IMR-90 (cell line): ENCODE results near the gene GLCE. TPM values are rescaled to one million over a fixed set of nuclear protein-coding genes. Genes with fewer than 3 reads are reported as not detected.

Experiments used
- ATAC-seq: fragments of 200-7000 bp; cut with Tn5 transposase; 2 replicates; pipeline ENCODE4 v1.9.1; 2020; ENCODE audit warnings: low read depth, mild to moderate bottlenecking, moderate library complexity
- BruUV-seq: library from RNA; stranded (reverse); fragments of 400-500 nt; replicated peaks from 2 replicates; lab custom pipeline; 2021; lab: Mats Ljungman, UMichigan
- CTCF ChIA-PET: fragments of 300-600 bp; formaldehyde crosslinking; extraction: SDS; loops from one replicate; lab custom pipeline; 2021; ENCODE audit warnings: antibody characterized with exemption; lab: Yijun Ruan, JAX
- POLR2A ChIA-PET: fragments of 300-600 bp; sonication (Branson Sonifier 250); formaldehyde crosslinking; loops from one replicate; lab custom pipeline; 2022; ENCODE audit warnings: antibody characterized with exemption; ENCODE audit not compliant: unreplicated experiment; lab: Charles Lee
- DNase-seq: peaks from one replicate; pipeline ENCODE4 v3.0.0; 2013
- H2AFZ ChIP-seq: replicated peaks from 2 replicates; pipeline ENCODE3; 2013; ENCODE audit warnings: low read length, mild to moderate bottlenecking; ENCODE audit not compliant: poor library complexity
- H2AK5ac ChIP-seq: 2 replicates; pipeline ENCODE4 v1.6.1; 2013; ENCODE audit warnings: low read depth, low read length, inconsistent platforms
- H2AK9ac ChIP-seq: replicated peaks from 2 replicates; pipeline ENCODE3; 2013; ENCODE audit warnings: mild to moderate bottlenecking, low read depth, low read length, moderate library complexity; ENCODE audit not compliant: poor library complexity
- H2BK120ac ChIP-seq: 2 replicates; pipeline ENCODE4 v1.6.1; 2013; ENCODE audit warnings: low read depth, low read length, inconsistent platforms
- H2BK15ac ChIP-seq: 3 replicates; pipeline ENCODE4 v1.6.1; 2013; ENCODE audit warnings: low read depth, low read length, inconsistent platforms
- H2BK20ac ChIP-seq: 2 replicates; pipeline ENCODE4 v1.6.1; 2013; ENCODE audit warnings: low read depth, mild to moderate bottlenecking, inconsistent platforms, low read length, moderate library complexity
- H2BK5ac ChIP-seq: 2 replicates; pipeline ENCODE4 v1.6.1; 2013; ENCODE audit warnings: mild to moderate bottlenecking, low read depth, low read length, inconsistent platforms; ENCODE audit not compliant: poor library complexity, severe bottlenecking
- H3K14ac ChIP-seq: replicated peaks from 2 replicates; pipeline ENCODE4 v1.6.1; 2013; ENCODE audit warnings: low read depth, low read length, inconsistent platforms
- H3K18ac ChIP-seq: 2 replicates; pipeline ENCODE4 v1.6.1; 2013; ENCODE audit warnings: low read depth, low read length, control low read depth
- H3K23ac ChIP-seq: 2 replicates; pipeline ENCODE4 v1.6.1; 2013; ENCODE audit warnings: low read depth, low read length, inconsistent platforms
- H3K27ac ChIP-seq: 2 replicates; pipeline ENCODE4 v1.5.1; 2013; ENCODE audit warnings: mild to moderate bottlenecking, control low read depth, low read length; ENCODE audit not compliant: insufficient read depth
- H3K27me3 ChIP-seq: 2 replicates; pipeline ENCODE4 v1.6.1; 2013; ENCODE audit warnings: low read length; ENCODE audit not compliant: control insufficient read depth, insufficient read depth
- H3K36me3 ChIP-seq: 2 replicates; pipeline ENCODE4 v1.6.1; 2013; ENCODE audit warnings: low read length, mixed read lengths; ENCODE audit not compliant: control insufficient read depth, insufficient read depth
- H3K4ac ChIP-seq: 2 replicates; pipeline ENCODE4 v1.6.1; 2013; ENCODE audit warnings: low read depth, low read length, inconsistent platforms
- H3K4me1 ChIP-seq: 2 replicates; pipeline ENCODE4 v1.6.1; 2013; ENCODE audit warnings: low read length, mixed read lengths; ENCODE audit not compliant: control insufficient read depth, insufficient read depth
- H3K4me2 ChIP-seq: 2 replicates; pipeline ENCODE4 v1.6.1; 2013; ENCODE audit warnings: low read depth, mild to moderate bottlenecking, control low read depth, low read length, moderate library complexity
- H3K4me3 ChIP-seq: 2 replicates; pipeline ENCODE4 v1.5.1; 2013; ENCODE audit warnings: low read depth, mild to moderate bottlenecking, control low read depth, low read length, moderate library complexity; ENCODE audit not compliant: insufficient read depth
- H3K56ac ChIP-seq: 2 replicates; pipeline ENCODE4 v1.6.1; 2013; ENCODE audit warnings: low read length, inconsistent platforms; ENCODE audit not compliant: insufficient read depth; ENCODE audit errors: extremely low read depth
- H3K79me1 ChIP-seq, 2 experiments: 2 replicates each; pipeline ENCODE4 v1.6.1; 2013; ENCODE audit warnings: low read length in 2 of 2, inconsistent platforms in 1 of 2, low read depth in 1 of 2
- H3K9ac ChIP-seq: 2 replicates; pipeline ENCODE4 v1.6.1; 2013; ENCODE audit warnings: low read depth, low read length, control low read depth
- H3K9me1 ChIP-seq: 2 replicates; pipeline ENCODE4 v1.6.1; 2013; ENCODE audit warnings: low read length, inconsistent platforms; ENCODE audit not compliant: insufficient read depth
- H3K9me3 ChIP-seq: 2 replicates; pipeline ENCODE4 v1.6.1; 2013; ENCODE audit warnings: low read length; ENCODE audit not compliant: control insufficient read depth, insufficient read depth
- H4K20me1 ChIP-seq: 2 replicates; pipeline ENCODE4 v1.6.1; 2013; ENCODE audit warnings: low read length, inconsistent platforms; ENCODE audit not compliant: insufficient read depth
- H4K5ac ChIP-seq: 2 replicates; pipeline ENCODE4 v1.6.1; 2013; ENCODE audit warnings: mild to moderate bottlenecking, low read depth, low read length, control low read depth
- H4K8ac ChIP-seq, 2 experiments: 2 replicates each; pipeline ENCODE4 v1.6.1; 2013; ENCODE audit warnings: low read depth in 2 of 2, low read length in 2 of 2, control low read depth in 1 of 2, inconsistent platforms in 1 of 2
- H4K91ac ChIP-seq: 2 replicates; pipeline ENCODE4 v1.6.1; 2013; ENCODE audit warnings: low read depth, low read length, inconsistent platforms; ENCODE audit not compliant: insufficient read depth
- CHD1 ChIP-seq: IDR thresholded peaks from 2 replicates; pipeline ENCODE4 v1.6.1; 2012; ENCODE audit warnings: low read depth, low read length, improper control_type of control experiment
- FOS ChIP-seq: fragments of 150-350 bp; IDR thresholded peaks from 2 replicates; pipeline ENCODE4 v1.6.1; 2016; ENCODE audit warnings: low read depth, low read length
- POLR2A ChIP-seq: IDR thresholded peaks from 2 replicates; pipeline ENCODE4 v1.6.1; 2012; ENCODE audit warnings: mild to moderate bottlenecking, low read depth, low read length
- RAD21 ChIP-seq: IDR thresholded peaks from 2 replicates; pipeline ENCODE4 v1.6.1; 2012; ENCODE audit warnings: low read length, improper control_type of control experiment
- RFX5 ChIP-seq: IDR thresholded peaks from 2 replicates; pipeline ENCODE4 v1.8.0; 2012; ENCODE audit warnings: low read depth, mild to moderate bottlenecking, low read length, moderate library complexity
- WGBS, 2 experiments: methylation state at CpG; one replicate each; pipeline versions ENCODE4 v1.1.5 to v1.1.7; 2013; ENCODE audit warnings: missing lambda C conversion rate in 2 of 2; ENCODE audit not compliant: insufficient read length in 1 of 2; ENCODE audit errors: extremely low coverage in 2 of 2; 5-methylcytosine and 5-hydroxymethylcytosine counted together
- dilution Hi-C: fragments of 300-500 bp; cut with HindIII; formaldehyde crosslinking; loops from one replicate; pipeline ENCODE4 v1.14.3; 2018; ENCODE audit warnings: low sequenced_read_pairs; ENCODE audit not compliant: unreplicated experiment
- in situ Hi-C: fragments of 300-500 bp; cut with MboI; formaldehyde crosslinking; loops from 3 replicates; pipeline ENCODE4 v1.14.3; 2019; ENCODE audit warnings: low sequenced_read_pairs, inconsistent platforms, mixed read lengths
- intact Hi-C: fragments of 100-400 bp; cut with micrococcal nuclease; formaldehyde crosslinking; loops from 2 replicates; pipeline ENCODE4 v1.10.0; 2022
- polyA plus RNA-seq, 3 experiments: library from polyadenylated mRNA; depleted of rRNA; stranded (reverse); fragments of >200 nt; gene quantifications; 2 replicates each; pipeline ENCODE4 v1.2.3, GENCODE V29; 2012; ENCODE audit warnings: low replicate concordance in 1 of 3
- total RNA-seq: library from RNA; depleted of rRNA; stranded (reverse); fragments of >200 nt; gene quantifications from 2 replicates; pipeline ENCODE4 v1.2.3, GENCODE V29; 2012

GLCE gene
- total and polyA plus RNA-seq, 2 of the 4 experiments (the other 2 are of a cell fraction): 15.3 to 29.6 TPM

DNA sequence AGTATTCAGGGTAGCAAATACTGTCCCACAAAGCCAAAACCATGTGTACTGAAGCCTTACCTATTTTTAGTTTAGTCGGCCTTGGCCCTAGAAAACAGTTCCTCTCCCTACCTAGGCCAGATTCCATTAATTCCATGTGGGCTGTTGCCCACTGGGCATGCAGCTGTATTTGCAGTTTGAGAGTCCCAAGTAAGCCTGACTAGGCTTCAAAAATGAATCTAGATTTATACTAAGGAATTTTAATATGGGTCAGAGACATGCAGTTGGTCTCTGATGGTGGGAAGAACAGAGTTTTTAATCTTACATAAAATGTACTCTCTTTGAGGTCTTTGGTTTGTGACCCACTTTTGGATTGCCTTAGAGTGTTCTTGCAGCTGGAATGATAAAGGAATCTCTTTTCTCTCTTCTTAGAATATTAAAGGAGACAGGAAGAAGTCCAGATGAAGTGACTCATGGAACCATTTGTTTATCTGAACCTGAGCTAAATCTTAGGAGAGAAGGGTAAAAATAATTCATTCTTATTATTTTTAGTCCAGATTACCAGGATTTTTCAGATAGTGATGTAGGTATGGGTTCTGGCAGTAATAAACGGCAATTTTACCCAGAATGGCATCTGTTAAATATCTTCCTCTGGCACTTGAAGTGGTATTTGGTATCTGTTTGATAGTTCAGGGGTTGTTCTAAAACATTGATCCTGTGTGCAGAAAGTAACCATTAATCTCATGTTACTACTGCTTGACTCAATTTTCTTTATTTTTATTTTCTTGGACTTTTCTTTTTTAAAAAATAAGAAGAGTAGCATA is 33.8 kb downstream of the GLCE start:
- in situ Hi-C loops: no loop called here
- Histone ChIP-seq H2BK5ac (peak overlapping the region; percentile 68), H3K36me3 (peaks cover 3% of the 10 kb centered on the region; the same call in 1 of the 2 replicates), H3K27ac (peak overlapping the region; percentile 50; the same call in 1 of the 2 replicates), H3K9ac (no peak overlapping the region), H2BK120ac (peak overlapping the region; percentile 74), H3K79me1 (peaks cover 14 to 45% of the 10 kb centered on the region in 2 experiments), H3K14ac (peak overlapping the region; percentile 86), H2AK5ac (peak overlapping the region; percentile 78; the same call in 1 of the 2 replicates), H4K8ac (peak overlapping the region in 1 of 2 experiments; percentile 56; a peak in 1 of 4 replicates), H2AFZ (no peak overlapping the region), H3K4me2 (peak overlapping the region; percentile 62; the same call in 1 of the 2 replicates), H2BK15ac (peak overlapping the region; percentile 15; the same call in 1 of the 3 replicates), H3K18ac (no peak overlapping the region), H4K5ac (no peak overlapping the region), H4K20me1 (peaks cover 7% of the 10 kb centered on the region; the same call in 1 of the 2 replicates), H3K9me3 (no peaks in the 10 kb centered on the region), H3K27me3 (no peaks in the 10 kb centered on the region), H4K91ac (no peak overlapping the region; the same call in 1 of the 2 replicates), H3K23ac (0 out of 2 replicates have a peak overlapping the region, but pooled peaks have one; percentile 41), H3K4ac (peak overlapping the region; percentile 45), H3K4me3 (no peak overlapping the region), H3K9me1 (peaks cover 6% of the 10 kb centered on the region; the same call in 1 of the 2 replicates), H3K56ac (peak overlapping the region; percentile 46; the same call in 1 of the 2 replicates), H3K4me1 (peaks cover 9% of the 10 kb centered on the region), H2AK9ac (no peak overlapping the region), H2BK20ac (peak overlapping the region; percentile 39)
- intact Hi-C loops: no loop called here
- DNase-seq (peak; percentile 75), ATAC-seq (peak; percentile 86)
- no CpG with 5 or more reads among the region's 2 CpGs for WGBS, 2 experiments
- TF ChIP-seq RFX5: no peak
- TF ChIP-seq RAD21: no peak
- no peak for TF ChIP-seq POLR2A
- TF ChIP-seq CHD1: no peak
- no peak for TF ChIP-seq FOS
- ChIA-PET POLR2A (interaction anchor here (0.6 kb wide), 1 partner anchor 35 kb away, joined by 4 read pairs; no protein-coding TSS in a partner anchor), CTCF (interaction anchor here (0.6 to 1.0 kb wide), 2 partner anchors 33 to 88 kb away, joined by 3 read pairs; no protein-coding TSS in a partner anchor)
- no TSS peak for BruUV-seq
- dilution Hi-C loops: no loop called here
